Upper lobe of left lung (tissue), 6 donors: Measurements from ENCODE around the gene ACVR1B. TPM values are rescaled to one million over a fixed set of nuclear protein-coding genes. Genes with fewer than 3 reads are reported as not detected.

ENCODE experiments used
- ATAC-seq, 2 donors: fragments of 200-7000 bp; cut with Tn5 transposase; one replicate each; pipeline ENCODE4 v1.9.1; 2022; ENCODE audit warnings: mild to moderate bottlenecking in 2 of 2, moderate library complexity in 2 of 2; ENCODE audit not compliant: low FRiP score in 2 of 2
- DNase-seq, 2 donors: peaks; one replicate each; pipeline ENCODE4 v3.0.0-alpha.2; 2019 to 2020
- H3K27ac ChIP-seq, 4 donors: fragments of 200-600 bp; sonication (generic); one replicate each; pipeline ENCODE4 v1.5.1; 2016 to 2019
- H3K27me3 ChIP-seq, 4 donors: fragments of 200-600 bp; sonication (generic); one replicate each; pipeline ENCODE4 v1.5.1; 2017 to 2019
- H3K36me3 ChIP-seq, 4 donors: fragments of 200-600 bp; sonication (generic); one replicate each; pipeline ENCODE4 v1.5.1; 2016 to 2019
- H3K4me1 ChIP-seq, 4 donors: fragments of 200-600 bp; sonication (generic); one replicate each; pipeline ENCODE4 v1.5.1; 2018 to 2019
- H3K4me3 ChIP-seq, 4 donors: fragments of 200-600 bp; sonication (generic); one replicate each; pipeline ENCODE4 v1.5.1; 2017 to 2019; ENCODE audit warnings: mild to moderate bottlenecking in 2 of 4, moderate library complexity in 1 of 4
- H3K9me3 ChIP-seq, 4 donors: fragments of 200-600 bp; sonication (generic); one replicate each; pipeline ENCODE4 v1.5.1; 2018 to 2019
- CTCF ChIP-seq, 6 experiments: fragments of 450-650 bp in 4 of 6; fragments of 200-600 bp in 2 of 6; sonication (generic) in 2 of 6; IDR thresholded peaks; one replicate each; pipeline ENCODE4 v1.5.1; 2016 to 2019; ENCODE audit warnings: antibody characterized with exemption in 6 of 6
- EP300 ChIP-seq, 4 donors: sonication (generic); formaldehyde crosslinking; IDR thresholded peaks; one replicate each; pipeline ENCODE4 v1.5.1; 2017; ENCODE audit warnings: antibody characterized with exemption in 4 of 4, control low read depth in 2 of 4
- POLR2A ChIP-seq, 4 donors: fragments of 450-650 bp; IDR thresholded peaks; one replicate each; pipeline ENCODE4 v1.5.1; 2016 to 2017; ENCODE audit warnings: antibody characterized with exemption in 4 of 4, mild to moderate bottlenecking in 2 of 4
- POLR2AphosphoS5 ChIP-seq, 2 donors: sonication (generic); formaldehyde crosslinking; IDR thresholded peaks; one replicate each; pipeline ENCODE4 v1.5.1; 2017; ENCODE audit warnings: antibody characterized with exemption in 2 of 2
- WGBS, 2 donors: methylation state at CpG; one replicate each; pipeline ENCODE4 v1.1.5; 2017 to 2018; 5-methylcytosine and 5-hydroxymethylcytosine counted together
- total RNA-seq, 6 donors: library from RNA; depleted of rRNA in 4 of 6; stranded (reverse); fragments of >200 nt in 4 of 6; gene quantifications; one replicate each; pipeline versions ENCODE4 v1.1.0 to v1.2.1, GENCODE V29; 2016 to 2021
- donor health status: DM: no; HTN: no; CAD: no; lungs with moderate emphysema.
- donor health status: DM: no; HTN: yes; CAD: no; lungs with severe emphysema.

The ACVR1B gene
- total RNA-seq, 6 donors from 2014 or later = 13.0 to 44.9 (median 23.6) TPM

- H3K27ac ChIP-seq = peak overlapping the region; percentile 65 to 82 (median 76)
- no peak overlapping the region for H3K4me3 ChIP-seq
- 50 to 52% methylated on average over 8 of the region's 8 CpGs for WGBS, 2 donors
- no peak for TF ChIP-seq POLR2A (IDR thresholded peaks at IDR 0.05)
- TF ChIP-seq POLR2AphosphoS5 (IDR thresholded peaks at IDR 0.05) = peak; percentile 74 to 75
- TF ChIP-seq EP300 (IDR thresholded peaks at IDR 0.05) = peak in 3 of 4 donors; percentile 34 to 80 (median 74)
- peaks cover 42 to 50% (median 46%) of the 10 kb centered on the region in 4 donors for H3K4me1 ChIP-seq
- DNase-seq = no peak
- H3K27me3 ChIP-seq = no peaks in the 10 kb centered on the region
- peak in 1 of 2 donors; percentile 21 for ATAC-seq
- no peaks in the 10 kb centered on the region for H3K9me3 ChIP-seq
- peaks cover 0 to 5% (median under 1%) of the 10 kb centered on the region in 4 donors for H3K36me3 ChIP-seq
Measured at GRCh38 chr12:51926064-51926632, 25.4 kb upstream of the ACVR1B start.

- no peaks in the 10 kb centered on the region for H3K27me3 ChIP-seq
- no peaks in the 10 kb centered on the region for H3K9me3 ChIP-seq
- peak in 1 of 2 donors; percentile 58 for DNase-seq
- ATAC-seq = no peak
- H3K4me1 ChIP-seq = peaks cover 42 to 48% (median 43%) of the 10 kb centered on the region in 4 donors
- H3K27ac ChIP-seq = peak overlapping the region; percentile 65 to 82 (median 76)
- TF ChIP-seq EP300 (IDR thresholded peaks at IDR 0.05) (no peak), CTCF (IDR thresholded peaks at IDR 0.05) (peak; percentile 26 to 57 (median 53)), POLR2AphosphoS5 (IDR thresholded peaks at IDR 0.05) (no peak), POLR2A (IDR thresholded peaks at IDR 0.05) (no peak)
- no peaks in the 10 kb centered on the region for H3K36me3 ChIP-seq
- 66 to 82% methylated on average over 2 of the region's 2 CpGs for WGBS, 2 donors
- H3K4me3 ChIP-seq = no peak overlapping the region
Measured at GRCh38 chr12:51926718-51927117, 24.8 kb upstream of the ACVR1B start.

GRCh38 chr12:51932218-51933076 lies 19.1 kb upstream of the ACVR1B start:
- DNase-seq = no peak
- Histone ChIP-seq H3K36me3 (no peaks in the 10 kb centered on the region), H3K9me3 (no peaks in the 10 kb centered on the region), H3K27ac (no peak overlapping the region), H3K27me3 (no peaks in the 10 kb centered on the region), H3K4me1 (peaks cover 0 to 10% (median 2%) of the 10 kb centered on the region in 4 donors), H3K4me3 (no peak overlapping the region)
- WGBS, 2 donors = 58 to 64% methylated on average over 5 of the region's 5 CpGs
- no peak for ATAC-seq
- TF ChIP-seq POLR2AphosphoS5 (IDR thresholded peaks at IDR 0.05) = no peak
- TF ChIP-seq EP300 (IDR thresholded peaks at IDR 0.05) = no peak
- TF ChIP-seq POLR2A (IDR thresholded peaks at IDR 0.05) = no peak
- no peak for TF ChIP-seq CTCF (IDR thresholded peaks at IDR 0.05)

- Histone ChIP-seq H3K27me3 (no peaks in the 10 kb centered on the region), H3K36me3 (no peaks in the 10 kb centered on the region), H3K4me3 (no peak overlapping the region), H3K27ac (no peak overlapping the region), H3K4me1 (peaks cover 0 to 10% (median 2%) of the 10 kb centered on the region in 4 donors), H3K9me3 (no peaks in the 10 kb centered on the region)
- ATAC-seq (no peak), DNase-seq (no peak)
- TF ChIP-seq EP300 (IDR thresholded peaks at IDR 0.05) (no peak), POLR2A (IDR thresholded peaks at IDR 0.05) (no peak), POLR2AphosphoS5 (IDR thresholded peaks at IDR 0.05) (no peak), CTCF (IDR thresholded peaks at IDR 0.05) (no peak)
- 92 to 100% methylated on average over 4 of the region's 4 CpGs for WGBS, 2 donors
Measured at GRCh38 chr12:51934080-51934479, 17.4 kb upstream of the ACVR1B start.

GRCh38 chr12:51937926-51938325 lies 13.6 kb upstream of the ACVR1B start:
- ATAC-seq = no peak
- DNase-seq = no peak
- TF ChIP-seq POLR2AphosphoS5 (IDR thresholded peaks at IDR 0.05) = no peak
- Histone ChIP-seq H3K27me3 (no peaks in the 10 kb centered on the region), H3K4me3 (no peak overlapping the region), H3K27ac (no peak overlapping the region), H3K9me3 (no peaks in the 10 kb centered on the region), H3K36me3 (no peaks in the 10 kb centered on the region), H3K4me1 (peaks cover 2 to 8% (median 5%) of the 10 kb centered on the region in 4 donors)
- WGBS, 2 donors = 54 to 66% methylated on average over 2 of the region's 2 CpGs
